ENCODE results near the gene LDLRAD1.

The LDLRAD1 gene

GRCh38 chr1:54016343-54017282 lies 1.4 kb downstream of the LDLRAD1 start:
- H3K9me3 ChIP-seq (ENCODE audit: control insufficient read depth in 1 of 2, low read length in 2 of 2) = no peaks in the 10 kb centered on the region
- no peaks in the 10 kb centered on the region for H3K36me3 ChIP-seq (ENCODE audit: control insufficient read depth in 1 of 2, insufficient read depth in 2 of 2, low read length in 2 of 2)
- no peak overlapping the region for H3K4me3 ChIP-seq (ENCODE audit: low read depth in 1 of 2, low read length in 2 of 2)
- peaks cover 0 to 3% of the 10 kb centered on the region in 2 donors for H3K27me3 ChIP-seq (ENCODE audit: control insufficient read depth in 1 of 2, insufficient read depth in 2 of 2, low read length in 2 of 2)
- no peak overlapping the region for H3K9ac ChIP-seq (ENCODE audit: low read depth in 1 of 2, low read length in 2 of 2)
- H3K4me1 ChIP-seq (ENCODE audit: control insufficient read depth in 1 of 2, insufficient read depth in 2 of 2, low read length in 2 of 2) = peaks cover 5 to 6% of the 10 kb centered on the region in 2 donors
- no peak overlapping the region for H3K27ac ChIP-seq (ENCODE audit: low read depth, low read length)

GRCh38 chr1:54014009-54014629 lies 3.9 kb downstream of the LDLRAD1 start:
- Histone ChIP-seq H3K4me1 (ENCODE audit: control insufficient read depth in 1 of 2, insufficient read depth in 2 of 2, low read length in 2 of 2) (peaks cover 5 to 6% of the 10 kb centered on the region in 2 donors), H3K9ac (ENCODE audit: low read depth in 1 of 2, low read length in 2 of 2) (no peak overlapping the region), H3K27ac (ENCODE audit: low read depth, low read length) (no peak overlapping the region), H3K36me3 (ENCODE audit: control insufficient read depth in 1 of 2, insufficient read depth in 2 of 2, low read length in 2 of 2) (no peaks in the 10 kb centered on the region), H3K4me3 (ENCODE audit: low read depth in 1 of 2, low read length in 2 of 2) (no peak overlapping the region), H3K27me3 (ENCODE audit: control insufficient read depth in 1 of 2, insufficient read depth in 2 of 2, low read length in 2 of 2) (peaks cover 0 to 3% of the 10 kb centered on the region in 2 donors), H3K9me3 (ENCODE audit: control insufficient read depth in 1 of 2, low read length in 2 of 2) (no peaks in the 10 kb centered on the region)

GRCh38 chr1:54013393-54014008 lies 4.5 kb downstream of the LDLRAD1 start:
- H3K36me3 ChIP-seq (ENCODE audit: control insufficient read depth in 1 of 2, insufficient read depth in 2 of 2, low read length in 2 of 2) = no peaks in the 10 kb centered on the region
- peaks cover 0 to 3% of the 10 kb centered on the region in 2 donors for H3K27me3 ChIP-seq (ENCODE audit: control insufficient read depth in 1 of 2, insufficient read depth in 2 of 2, low read length in 2 of 2)
- no peak overlapping the region for H3K9ac ChIP-seq (ENCODE audit: low read depth in 1 of 2, low read length in 2 of 2)
- no peaks in the 10 kb centered on the region for H3K9me3 ChIP-seq (ENCODE audit: control insufficient read depth in 1 of 2, low read length in 2 of 2)
- H3K4me3 ChIP-seq (ENCODE audit: low read depth in 1 of 2, low read length in 2 of 2) = no peak overlapping the region
- peaks cover 5 to 6% of the 10 kb centered on the region in 2 donors for H3K4me1 ChIP-seq (ENCODE audit: control insufficient read depth in 1 of 2, insufficient read depth in 2 of 2, low read length in 2 of 2)
- H3K27ac ChIP-seq (ENCODE audit: low read depth, low read length) = no peak overlapping the region

GRCh38 chr1:54012863-54013262 lies 5.1 kb downstream of the LDLRAD1 start:
- peaks cover 5 to 6% of the 10 kb centered on the region in 2 donors for H3K4me1 ChIP-seq (ENCODE audit: control insufficient read depth in 1 of 2, insufficient read depth in 2 of 2, low read length in 2 of 2)
- no peak overlapping the region for H3K27ac ChIP-seq (ENCODE audit: low read depth, low read length)
- H3K9ac ChIP-seq (ENCODE audit: low read depth in 1 of 2, low read length in 2 of 2) = no peak overlapping the region
- H3K27me3 ChIP-seq (ENCODE audit: control insufficient read depth in 1 of 2, insufficient read depth in 2 of 2, low read length in 2 of 2) = peaks cover 0 to 3% of the 10 kb centered on the region in 2 donors
- H3K4me3 ChIP-seq (ENCODE audit: low read depth in 1 of 2, low read length in 2 of 2) = no peak overlapping the region
- no peaks in the 10 kb centered on the region for H3K9me3 ChIP-seq (ENCODE audit: control insufficient read depth in 1 of 2, low read length in 2 of 2)
- H3K36me3 ChIP-seq (ENCODE audit: control insufficient read depth in 1 of 2, insufficient read depth in 2 of 2, low read length in 2 of 2) = no peaks in the 10 kb centered on the region

- H3K27me3 ChIP-seq (ENCODE audit: control insufficient read depth in 1 of 2, insufficient read depth in 2 of 2, low read length in 2 of 2) = peaks cover 0 to 3% of the 10 kb centered on the region in 2 donors
Observed at GRCh38 chr1:54012008-54012325, 6.0 kb downstream of the LDLRAD1 start.

GRCh38 chr1:54011316-54012007 lies 6.5 kb downstream of the LDLRAD1 start:
- Histone ChIP-seq H3K9me3 (ENCODE audit: control insufficient read depth in 1 of 2, low read length in 2 of 2) (no peaks in the 10 kb centered on the region), H3K4me3 (ENCODE audit: low read depth in 1 of 2, low read length in 2 of 2) (no peak overlapping the region), H3K9ac (ENCODE audit: low read depth in 1 of 2, low read length in 2 of 2) (no peak overlapping the region), H3K27ac (ENCODE audit: low read depth, low read length) (no peak overlapping the region), H3K36me3 (ENCODE audit: control insufficient read depth in 1 of 2, insufficient read depth in 2 of 2, low read length in 2 of 2) (no peaks in the 10 kb centered on the region), H3K4me1 (ENCODE audit: control insufficient read depth in 1 of 2, insufficient read depth in 2 of 2, low read length in 2 of 2) (peaks cover 5 to 6% of the 10 kb centered on the region in 2 donors), H3K27me3 (ENCODE audit: control insufficient read depth in 1 of 2, insufficient read depth in 2 of 2, low read length in 2 of 2) (peaks cover 0 to 4% of the 10 kb centered on the region in 2 donors)

More at GRCh38 chr1:54012008-54012325, 6.0 kb downstream of the LDLRAD1 start:
- peaks cover 5 to 6% of the 10 kb centered on the region in 2 donors for H3K4me1 ChIP-seq (ENCODE audit: control insufficient read depth in 1 of 2, insufficient read depth in 2 of 2, low read length in 2 of 2)
- H3K4me3 ChIP-seq (ENCODE audit: low read depth in 1 of 2, low read length in 2 of 2) = no peak overlapping the region
- no peak overlapping the region for H3K27ac ChIP-seq (ENCODE audit: low read depth, low read length)
- no peaks in the 10 kb centered on the region for H3K9me3 ChIP-seq (ENCODE audit: control insufficient read depth in 1 of 2, low read length in 2 of 2)
- no peak overlapping the region for H3K9ac ChIP-seq (ENCODE audit: low read depth in 1 of 2, low read length in 2 of 2)
- no peaks in the 10 kb centered on the region for H3K36me3 ChIP-seq (ENCODE audit: control insufficient read depth in 1 of 2, insufficient read depth in 2 of 2, low read length in 2 of 2)

GRCh38 chr1:54010415-54011117 lies 7.4 kb downstream of the LDLRAD1 start:
- no peaks in the 10 kb centered on the region for H3K36me3 ChIP-seq (ENCODE audit: control insufficient read depth in 1 of 2, insufficient read depth in 2 of 2, low read length in 2 of 2)
- H3K4me3 ChIP-seq (ENCODE audit: low read depth in 1 of 2, low read length in 2 of 2) = no peak overlapping the region
- H3K9ac ChIP-seq (ENCODE audit: low read depth in 1 of 2, low read length in 2 of 2) = no peak overlapping the region
- H3K4me1 ChIP-seq (ENCODE audit: control insufficient read depth in 1 of 2, insufficient read depth in 2 of 2, low read length in 2 of 2) = no peaks in the 10 kb centered on the region
- no peak overlapping the region for H3K27ac ChIP-seq (ENCODE audit: low read depth, low read length)
- peaks cover 0 to 7% of the 10 kb centered on the region in 2 donors for H3K27me3 ChIP-seq (ENCODE audit: control insufficient read depth in 1 of 2, insufficient read depth in 2 of 2, low read length in 2 of 2)
- no peaks in the 10 kb centered on the region for H3K9me3 ChIP-seq (ENCODE audit: control insufficient read depth in 1 of 2, low read length in 2 of 2)

GRCh38 chr1:54009406-54009805 lies 8.6 kb downstream of the LDLRAD1 start:
- H3K4me1 ChIP-seq (ENCODE audit: control insufficient read depth in 1 of 2, insufficient read depth in 2 of 2, low read length in 2 of 2) = no peaks in the 10 kb centered on the region
- no peak overlapping the region for H3K4me3 ChIP-seq (ENCODE audit: low read depth in 1 of 2, low read length in 2 of 2)
- H3K27ac ChIP-seq (ENCODE audit: low read depth, low read length) = no peak overlapping the region

GRCh38 chr1:54008876-54009275 lies 9.1 kb downstream of the LDLRAD1 start:
- Histone ChIP-seq H3K4me3 (ENCODE audit: low read depth in 1 of 2, low read length in 2 of 2) (no peak overlapping the region), H3K9ac (ENCODE audit: low read depth in 1 of 2, low read length in 2 of 2) (no peak overlapping the region), H3K4me1 (ENCODE audit: control insufficient read depth in 1 of 2, insufficient read depth in 2 of 2, low read length in 2 of 2) (no peaks in the 10 kb centered on the region), H3K36me3 (ENCODE audit: control insufficient read depth in 1 of 2, insufficient read depth in 2 of 2, low read length in 2 of 2) (no peaks in the 10 kb centered on the region), H3K27ac (ENCODE audit: low read depth, low read length) (no peak overlapping the region), H3K9me3 (ENCODE audit: control insufficient read depth in 1 of 2, low read length in 2 of 2) (no peaks in the 10 kb centered on the region), H3K27me3 (ENCODE audit: control insufficient read depth in 1 of 2, insufficient read depth in 2 of 2, low read length in 2 of 2) (peaks cover 0 to 7% of the 10 kb centered on the region in 2 donors)

More at GRCh38 chr1:54009406-54009805, 8.6 kb downstream of the LDLRAD1 start:
- H3K36me3 ChIP-seq (ENCODE audit: control insufficient read depth in 1 of 2, insufficient read depth in 2 of 2, low read length in 2 of 2) = no peaks in the 10 kb centered on the region
- H3K27me3 ChIP-seq (ENCODE audit: control insufficient read depth in 1 of 2, insufficient read depth in 2 of 2, low read length in 2 of 2) = peaks cover 0 to 7% of the 10 kb centered on the region in 2 donors
- no peak overlapping the region for H3K9ac ChIP-seq (ENCODE audit: low read depth in 1 of 2, low read length in 2 of 2)
- no peaks in the 10 kb centered on the region for H3K9me3 ChIP-seq (ENCODE audit: control insufficient read depth in 1 of 2, low read length in 2 of 2)
